GM23248 (cell line): Measurements from ENCODE around the gene ZNF175. TPM values are rescaled to one million over a fixed set of nuclear protein-coding genes. Genes with fewer than 3 reads are reported as not detected.

Experiments used
- DNase-seq: peaks from one replicate; pipeline ENCODE4 v3.0.0-alpha.2; 2015
- H2AFZ ChIP-seq: fragments of 200-600 bp; sonication (generic); 2 replicates; pipeline ENCODE4 v1.6.1; 2016; ENCODE audit warnings: antibody characterized with exemption
- H3F3A ChIP-seq: fragments of 200-600 bp; sonication (generic); 2 replicates; pipeline ENCODE4 v1.6.1; 2016; ENCODE audit warnings: mild to moderate bottlenecking, antibody characterized with exemption, mixed run types; ENCODE audit not compliant: insufficient read depth
- H3K27ac ChIP-seq: fragments of 200-600 bp; sonication (generic); 2 replicates; pipeline ENCODE4 v1.5.1; 2016; ENCODE audit warnings: mild to moderate bottlenecking
- H3K27me3 ChIP-seq: fragments of 200-600 bp; sonication (generic); replicated peaks from 2 replicates; pipeline ENCODE4 v1.6.1; 2016; ENCODE audit warnings: mild to moderate bottlenecking; ENCODE audit not compliant: insufficient read depth
- H3K36me3 ChIP-seq: fragments of 200-600 bp; sonication (generic); 2 replicates; pipeline ENCODE4 v1.6.1; 2016; ENCODE audit warnings: low read depth, mild to moderate bottlenecking
- H3K4me1 ChIP-seq: fragments of 200-600 bp; sonication (generic); 2 replicates; pipeline ENCODE4 v1.6.1; 2016; ENCODE audit warnings: mild to moderate bottlenecking; ENCODE audit not compliant: insufficient read depth
- H3K4me2 ChIP-seq: fragments of 200-600 bp; sonication (generic); one replicate; pipeline ENCODE4 v1.6.1; 2016; ENCODE audit warnings: mild to moderate bottlenecking; ENCODE audit not compliant: unreplicated experiment
- H3K4me3 ChIP-seq: fragments of 200-600 bp; sonication (generic); 2 replicates; pipeline ENCODE4 v1.5.1; 2016; ENCODE audit warnings: mild to moderate bottlenecking
- H3K79me2 ChIP-seq: fragments of 200-600 bp; sonication (generic); 2 replicates; pipeline ENCODE4 v1.6.1; 2016; ENCODE audit warnings: mild to moderate bottlenecking; ENCODE audit not compliant: insufficient read depth
- H3K9ac ChIP-seq: fragments of 200-600 bp; sonication (generic); 2 replicates; pipeline ENCODE4 v1.6.1; 2016; ENCODE audit warnings: mild to moderate bottlenecking
- H3K9me2 ChIP-seq: fragments of 200-600 bp; sonication (generic); 2 replicates; pipeline ENCODE4 v1.6.1; 2016; ENCODE audit warnings: mixed run types, mild to moderate bottlenecking, moderate library complexity; ENCODE audit not compliant: insufficient read depth
- H3K9me3 ChIP-seq: fragments of 200-600 bp; sonication (generic); one replicate; pipeline ENCODE4 v1.6.1; 2017; ENCODE audit warnings: low read depth
- H4K20me1 ChIP-seq: fragments of 200-600 bp; sonication (generic); 2 replicates; pipeline ENCODE4 v1.6.0; 2016; ENCODE audit not compliant: insufficient read depth
- EZH2 ChIP-seq: fragments of 200-600 bp; sonication (generic); IDR thresholded peaks from 2 replicates; pipeline ENCODE4 v1.6.1; 2018; ENCODE audit warnings: antibody characterized with exemption, mild to moderate bottlenecking; ENCODE audit not compliant: insufficient read depth, poor library complexity, severe bottlenecking
- EZH2phosphoT487 ChIP-seq: fragments of 200-600 bp; sonication (generic); IDR thresholded peaks from 2 replicates; pipeline ENCODE4 v1.6.1; 2018; ENCODE audit warnings: antibody characterized with exemption, moderate library complexity, mild to moderate bottlenecking, low read depth; ENCODE audit not compliant: insufficient read depth
- WGBS, 2 experiments: methylation state at CpG; one replicate each; pipeline ENCODE4 v1.1.6; 2015 to 2017; ENCODE audit warnings: low lambda C conversion rate in 2 of 2, low coverage in 1 of 2; ENCODE audit errors: missing lambda C conversion rate in 2 of 2; 5-methylcytosine and 5-hydroxymethylcytosine counted together
- in situ Hi-C: fragments of 300-500 bp; cut with MboI; formaldehyde crosslinking; loops from 2 replicates; pipeline ENCODE4 v1.15.0; 2020
- polyA plus RNA-seq: library from polyadenylated mRNA; unstranded; fragments of >200 nt; fragmentation: Nextera tagmentation; extraction: Ambion mirVana; gene quantifications from 2 replicates; pipeline ENCODE4 v1.2.1, GENCODE V29; 2016
- total RNA-seq: library from RNA; depleted of rRNA; stranded (reverse); fragments of >200 nt; shearing (Covaris generic); gene quantifications from 2 replicates; pipeline ENCODE4 v1.2.3, GENCODE V29; 2014

Gene ZNF175
- total and polyA plus RNA-seq, 2 experiments from 2014 or later, result 2.4 to 2.6 TPM

DNA sequence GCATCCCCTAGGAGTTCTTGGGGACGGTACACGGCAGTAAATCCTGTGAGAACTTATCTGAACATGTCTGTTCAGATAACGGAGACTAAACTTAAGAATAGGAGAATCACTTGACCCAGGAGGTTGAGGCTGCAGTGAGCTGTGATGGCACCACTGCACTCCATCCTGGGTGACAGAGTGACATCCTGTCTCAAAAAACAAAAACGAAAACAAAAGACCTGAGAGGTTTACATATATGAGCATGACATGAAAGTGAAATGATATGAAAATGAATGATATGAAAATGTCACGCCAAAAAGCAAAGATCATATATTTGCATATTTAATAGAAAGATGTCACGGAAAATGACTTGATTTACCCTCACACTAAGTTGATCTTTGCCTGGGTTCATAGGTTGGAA, 5.8 kb downstream of the ZNF175 start:
- 92% methylated on average over 6 of the region's 6 CpGs for WGBS, 2 experiments
- Histone ChIP-seq H4K20me1 (peaks cover 3% of the 10 kb centered on the region; the same call in 1 of the 2 replicates), H3F3A (peaks cover 26% of the 10 kb centered on the region), H3K4me3 (no peak overlapping the region), H3K79me2 (peaks cover 80% of the 10 kb centered on the region), H3K4me2 (no peak overlapping the region), H2AFZ (no peak overlapping the region), H3K9ac (no peak overlapping the region), H3K27me3 (no peaks in the 10 kb centered on the region), H3K9me2 (no peaks in the 10 kb centered on the region), H3K36me3 (peaks cover 33% of the 10 kb centered on the region), H3K9me3 (no peaks in the 10 kb centered on the region), H3K4me1 (peaks cover 22% of the 10 kb centered on the region), H3K27ac (no peak overlapping the region)
- DNase-seq, result no peak
- no peak for TF ChIP-seq EZH2phosphoT487
- no peak for TF ChIP-seq EZH2
- in situ Hi-C loops, result no loop called here

DNA sequence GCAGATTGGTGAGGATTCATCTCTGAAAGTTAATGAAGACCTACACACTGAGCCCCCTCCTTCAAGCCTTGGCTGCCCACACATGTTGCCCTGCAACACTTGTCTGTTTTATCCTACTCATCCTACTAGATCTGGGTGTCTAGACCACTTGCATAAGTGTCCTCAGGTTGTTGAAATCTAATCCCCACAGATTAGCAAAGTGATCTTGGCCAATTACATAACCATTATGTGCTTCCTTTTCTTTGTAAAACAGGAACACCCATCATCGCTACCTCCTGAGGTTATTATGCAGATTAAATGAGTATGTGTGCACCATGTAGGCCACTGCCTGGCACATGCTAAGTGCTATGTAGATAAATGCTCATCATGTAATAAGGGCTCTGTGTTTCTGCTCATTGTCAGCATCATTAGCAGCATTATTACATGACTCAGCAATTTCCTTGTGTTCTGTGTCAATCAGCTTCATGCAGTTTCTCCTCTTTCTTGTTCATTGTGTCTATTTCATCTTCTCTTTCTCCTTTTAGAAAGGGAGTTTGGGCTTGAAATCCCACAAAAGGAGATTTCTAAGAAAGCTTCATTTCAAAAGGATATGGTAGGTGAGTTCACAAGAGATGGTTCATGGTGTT, 15.1 kb downstream of the ZNF175 start:
- WGBS, 2 experiments, result 90 to 100% methylated on average over 1 of the region's 1 CpG
- H4K20me1 ChIP-seq, result no peaks in the 10 kb centered on the region
- H3K27me3 ChIP-seq, result no peaks in the 10 kb centered on the region
- peaks cover 56% of the 10 kb centered on the region for H3K36me3 ChIP-seq
- H2AFZ ChIP-seq, result no peak overlapping the region
- no peaks in the 10 kb centered on the region; the same call in 1 of the 2 replicates for H3K79me2 ChIP-seq
- in situ Hi-C loops, result no loop called here
- H3K27ac ChIP-seq, result no peak overlapping the region
- H3K9me2 ChIP-seq, result no peaks in the 10 kb centered on the region
- peaks cover 5% of the 10 kb centered on the region; the same call in 1 of the 2 replicates for H3F3A ChIP-seq
- H3K9ac ChIP-seq, result no peak overlapping the region
- no peak for DNase-seq
- H3K4me2 ChIP-seq, result no peak overlapping the region
- TF ChIP-seq EZH2phosphoT487, result no peak
- no peak for TF ChIP-seq EZH2
- no peaks in the 10 kb centered on the region for H3K9me3 ChIP-seq
- no peaks in the 10 kb centered on the region for H3K4me1 ChIP-seq
- H3K4me3 ChIP-seq, result no peak overlapping the region

DNA sequence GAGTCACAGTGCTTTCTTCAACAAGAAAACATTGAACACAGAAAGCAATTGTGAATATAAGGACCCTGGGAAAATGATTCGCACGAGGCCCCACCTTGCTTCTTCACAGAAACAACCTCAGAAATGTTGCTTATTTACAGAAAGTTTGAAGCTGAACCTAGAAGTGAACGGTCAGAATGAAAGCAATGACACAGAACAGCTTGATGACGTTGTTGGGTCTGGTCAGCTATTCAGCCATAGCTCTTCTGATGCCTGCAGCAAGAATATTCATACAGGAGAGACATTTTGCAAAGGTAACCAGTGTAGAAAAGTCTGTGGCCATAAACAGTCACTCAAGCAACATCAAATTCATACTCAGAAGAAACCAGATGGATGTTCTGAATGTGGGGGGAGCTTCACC, 15.7 kb downstream of the ZNF175 start:
- Histone ChIP-seq H3K9ac (no peak overlapping the region), H3K4me2 (no peak overlapping the region), H3K27me3 (no peaks in the 10 kb centered on the region), H3K4me3 (no peak overlapping the region), H4K20me1 (no peaks in the 10 kb centered on the region), H3K79me2 (no peaks in the 10 kb centered on the region; the same call in 1 of the 2 replicates), H3K9me2 (no peaks in the 10 kb centered on the region), H3F3A (peaks cover 5% of the 10 kb centered on the region; the same call in 1 of the 2 replicates), H3K9me3 (no peaks in the 10 kb centered on the region), H3K36me3 (peaks cover 50% of the 10 kb centered on the region), H3K4me1 (no peaks in the 10 kb centered on the region), H3K27ac (no peak overlapping the region), H2AFZ (no peak overlapping the region)
- in situ Hi-C loops, result no loop called here
- TF ChIP-seq EZH2, result no peak
- no peak for TF ChIP-seq EZH2phosphoT487
- 98 to 99% methylated on average over 4 of the region's 4 CpGs for WGBS, 2 experiments
- DNase-seq, result no peak

DNA sequence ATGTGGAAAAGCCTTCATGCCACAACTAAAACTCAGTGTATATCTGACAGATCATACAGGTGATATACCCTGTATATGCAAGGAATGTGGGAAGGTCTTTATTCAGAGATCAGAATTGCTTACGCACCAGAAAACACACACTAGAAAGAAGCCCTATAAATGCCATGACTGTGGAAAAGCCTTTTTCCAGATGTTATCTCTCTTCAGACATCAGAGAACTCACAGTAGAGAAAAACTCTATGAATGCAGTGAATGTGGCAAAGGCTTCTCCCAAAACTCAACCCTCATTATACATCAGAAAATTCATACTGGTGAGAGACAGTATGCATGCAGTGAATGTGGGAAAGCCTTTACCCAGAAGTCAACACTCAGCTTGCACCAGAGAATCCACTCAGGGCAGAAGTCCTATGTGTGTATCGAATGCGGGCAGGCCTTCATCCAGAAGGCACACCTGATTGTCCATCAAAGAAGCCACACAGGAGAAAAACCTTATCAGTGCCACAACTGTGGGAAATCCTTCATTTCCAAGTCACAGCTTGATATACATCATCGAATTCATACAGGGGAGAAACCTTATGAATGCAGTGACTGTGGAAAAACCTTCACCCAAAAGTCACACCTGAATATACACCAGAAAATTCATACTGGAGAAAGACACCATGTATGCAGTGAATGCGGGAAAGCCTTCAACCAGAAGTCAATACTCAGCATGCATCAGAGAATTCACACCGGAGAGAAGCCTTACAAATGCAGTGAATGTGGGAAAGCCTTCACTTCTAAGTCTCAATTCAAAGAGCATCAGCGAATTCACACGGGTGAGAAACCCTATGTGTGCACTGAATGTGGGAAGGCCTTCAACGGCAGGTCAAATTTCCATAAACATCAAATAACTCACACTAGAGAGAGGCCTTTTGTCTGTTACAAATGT, 16.4 kb downstream of the ZNF175 start:
- no peak overlapping the region for H3K9ac ChIP-seq
- DNase-seq, result no peak
- H3K4me1 ChIP-seq, result no peaks in the 10 kb centered on the region
- no peaks in the 10 kb centered on the region for H4K20me1 ChIP-seq
- H3K36me3 ChIP-seq, result peaks cover 47% of the 10 kb centered on the region
- in situ Hi-C loops, result no loop called here
- no peaks in the 10 kb centered on the region for H3K9me2 ChIP-seq
- H2AFZ ChIP-seq, result no peak overlapping the region
- H3K4me2 ChIP-seq, result no peak overlapping the region
- H3K27ac ChIP-seq, result no peak overlapping the region
- peaks cover 5% of the 10 kb centered on the region; the same call in 1 of the 2 replicates for H3F3A ChIP-seq
- WGBS, 2 experiments, result 98 to 100% methylated on average over 9 of the region's 9 CpGs
- no peak overlapping the region for H3K4me3 ChIP-seq
- TF ChIP-seq EZH2 (no peak), EZH2phosphoT487 (no peak)
- no peaks in the 10 kb centered on the region; the same call in 1 of the 2 replicates for H3K79me2 ChIP-seq
- H3K27me3 ChIP-seq, result no peaks in the 10 kb centered on the region
- no peaks in the 10 kb centered on the region for H3K9me3 ChIP-seq
